GM10847 (cell line): ENCODE data around the gene OR2F2.

ENCODE experiments used
- POLR2A ChIP-seq: IDR thresholded peaks from 2 replicates; pipeline ENCODE4 v1.6.1; 2011; ENCODE audit not compliant: insufficient read length; ENCODE audit errors: extremely low read depth

The OR2F2 gene

DNA sequence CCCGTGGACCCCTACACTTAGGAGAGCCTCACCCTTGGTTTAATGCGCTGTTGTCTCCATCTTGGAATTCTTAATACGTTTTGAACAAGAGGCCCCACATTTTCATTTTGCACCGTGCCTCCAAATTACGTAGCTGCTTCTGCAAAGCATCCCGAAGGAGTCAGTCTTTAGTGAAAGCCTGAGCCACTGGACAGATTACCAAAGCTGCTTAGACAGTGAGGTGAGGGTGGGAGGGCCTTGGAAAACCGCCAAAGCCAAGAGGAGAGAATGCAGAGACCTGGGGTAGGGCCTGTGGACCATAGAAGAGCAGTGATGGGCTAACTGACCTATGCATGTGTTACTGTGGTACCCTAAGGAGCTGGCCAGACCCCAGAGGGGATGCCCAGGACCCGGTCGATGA is 28.9 kb upstream of the OR2F2 start:
- no peak for TF ChIP-seq POLR2A

DNA sequence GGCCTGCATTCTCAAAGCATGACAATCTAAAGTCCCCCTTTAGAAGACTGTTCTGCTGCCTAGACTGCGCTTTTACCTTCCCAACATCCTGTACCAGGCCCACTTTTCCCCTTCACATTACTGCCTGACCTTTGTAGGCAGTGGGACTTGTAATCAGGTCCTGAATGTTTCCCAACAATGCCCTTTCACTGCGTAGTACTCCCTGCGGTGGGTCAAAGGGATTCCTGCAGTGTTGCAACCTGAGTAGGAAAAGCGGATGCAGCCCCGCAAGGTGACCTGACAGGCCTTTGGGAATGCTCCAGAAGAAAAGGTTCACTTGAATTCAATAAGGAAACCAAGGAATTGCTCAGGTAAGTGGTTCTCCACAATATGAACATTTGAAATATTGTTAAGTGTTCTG is 28.1 kb upstream of the OR2F2 start:
- TF ChIP-seq POLR2A = no peak

GRCh38 chr7:143908120-143908519 is 26.9 kb upstream of the OR2F2 start:
- no peak for TF ChIP-seq POLR2A

DNA sequence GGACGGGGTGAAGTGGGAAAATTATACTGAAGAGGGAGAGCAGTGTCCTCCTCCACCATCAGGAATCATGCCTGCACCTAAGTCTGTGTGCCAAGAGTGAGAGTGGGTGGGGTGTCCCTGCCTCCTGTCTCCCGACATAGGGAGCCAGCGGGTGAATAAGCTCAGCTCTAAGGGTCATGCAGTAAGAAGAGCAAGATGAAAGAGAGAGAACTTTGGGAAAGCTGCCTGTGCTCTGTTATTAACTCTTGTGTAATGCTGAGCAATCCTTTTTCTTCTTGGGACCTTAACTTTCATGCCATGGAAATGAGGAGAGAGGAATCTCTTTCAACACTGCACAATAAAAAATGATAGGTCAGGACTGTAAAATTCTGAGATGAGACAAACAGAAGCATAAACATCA is 25.2 kb upstream of the OR2F2 start:
- TF ChIP-seq POLR2A = no peak

DNA sequence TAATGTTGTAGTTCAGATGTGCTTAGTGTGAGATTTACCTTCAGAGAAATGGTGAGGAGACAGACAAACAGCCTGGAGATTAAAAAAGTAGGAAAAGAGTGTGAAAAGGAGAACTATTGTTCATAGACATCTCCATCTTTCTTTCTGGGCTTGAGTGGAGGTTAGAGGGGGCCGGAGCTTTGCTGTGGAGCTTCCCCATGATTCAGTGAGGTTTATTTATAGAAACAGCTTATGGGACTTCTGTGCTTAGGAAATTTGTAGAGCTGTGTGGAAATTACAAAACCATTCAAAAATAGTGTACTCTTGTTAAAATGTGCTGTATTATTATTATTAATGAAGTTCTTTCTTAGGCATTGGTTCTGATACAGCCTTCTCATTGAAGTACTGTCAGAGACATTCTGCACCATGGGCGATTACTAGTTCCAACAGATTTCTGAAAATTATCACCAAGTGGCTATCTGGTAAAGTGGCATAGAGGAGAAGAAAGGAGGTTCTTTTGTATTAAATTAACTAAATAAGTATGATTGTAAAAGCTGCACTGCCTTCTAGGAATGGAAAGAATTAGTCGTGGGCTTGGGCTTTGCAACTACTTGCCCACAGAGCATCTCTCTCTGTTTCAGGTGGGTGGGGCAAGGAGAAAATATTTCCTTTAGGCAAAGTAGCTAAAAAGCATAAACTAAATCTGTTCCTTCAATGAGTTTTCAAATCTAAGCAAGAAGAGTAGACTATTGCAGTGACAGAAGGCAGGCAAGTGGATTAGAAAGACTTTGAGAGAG is 24.4 kb upstream of the OR2F2 start:
- no peak for TF ChIP-seq POLR2A

GRCh38 chr7:143913945-143914615 is 21.0 kb upstream of the OR2F2 start:
- TF ChIP-seq POLR2A = no peak

DNA sequence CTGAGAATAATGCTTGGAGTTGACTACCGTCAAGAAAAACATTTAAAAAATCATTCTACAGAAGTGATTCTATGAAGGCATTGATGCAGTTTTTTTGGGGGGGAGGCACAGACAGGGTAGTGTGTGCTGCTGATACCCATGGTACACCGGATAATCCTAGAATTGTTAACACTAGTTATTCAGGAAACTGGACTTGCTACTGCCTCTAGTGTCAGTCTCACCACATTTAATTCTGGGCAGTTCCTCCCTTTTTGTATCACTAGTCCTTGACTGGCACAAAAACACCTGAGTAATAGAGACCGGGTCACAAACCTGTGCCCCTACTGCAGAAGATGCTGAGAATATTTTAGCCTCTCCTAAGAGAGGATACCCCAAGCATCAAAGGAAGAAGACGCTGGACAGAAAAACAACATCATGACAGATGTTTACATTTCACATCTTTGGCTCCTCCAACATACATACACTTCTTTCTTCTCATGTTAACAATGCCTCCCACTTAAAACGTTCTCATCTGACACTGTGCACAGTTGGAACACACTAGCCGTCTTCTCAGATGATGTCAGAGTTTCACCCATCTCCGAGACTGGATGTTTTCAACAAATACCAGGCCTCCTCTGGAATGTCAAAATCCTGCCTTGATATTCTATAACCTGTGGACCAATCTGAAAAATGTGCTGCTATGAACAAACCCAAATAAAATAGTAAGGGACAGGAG is 19.9 kb upstream of the OR2F2 start:
- TF ChIP-seq POLR2A = no peak

DNA sequence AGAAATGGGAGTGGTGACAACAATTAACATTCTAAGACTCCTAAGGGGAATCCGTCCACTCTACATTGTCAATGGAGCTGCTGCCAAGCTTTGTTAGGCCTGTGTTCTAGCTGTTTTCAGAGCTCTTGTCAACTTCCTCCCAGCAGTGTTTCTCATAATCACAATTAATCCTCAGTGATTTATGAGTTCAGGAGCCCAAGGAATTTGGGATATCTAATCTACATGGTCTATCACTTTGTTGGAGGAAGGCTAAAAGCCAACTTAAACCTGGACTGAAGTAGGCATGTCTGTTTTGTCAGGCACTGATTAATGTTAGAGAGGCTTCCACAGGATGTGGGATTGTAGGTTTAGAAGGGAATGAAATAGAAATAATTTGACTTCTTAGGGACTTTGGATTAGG is 10.2 kb upstream of the OR2F2 start:
- no peak for TF ChIP-seq POLR2A

GRCh38 chr7:143929224-143929920 is 5.7 kb upstream of the OR2F2 start:
- TF ChIP-seq POLR2A = no peak

- TF ChIP-seq POLR2A = no peak
Measured at GRCh38 chr7:143931739-143932138, 3.3 kb upstream of the OR2F2 start.

GRCh38 chr7:143936087-143937009 is 1.3 kb downstream of the OR2F2 start:
- TF ChIP-seq POLR2A = no peak

DNA sequence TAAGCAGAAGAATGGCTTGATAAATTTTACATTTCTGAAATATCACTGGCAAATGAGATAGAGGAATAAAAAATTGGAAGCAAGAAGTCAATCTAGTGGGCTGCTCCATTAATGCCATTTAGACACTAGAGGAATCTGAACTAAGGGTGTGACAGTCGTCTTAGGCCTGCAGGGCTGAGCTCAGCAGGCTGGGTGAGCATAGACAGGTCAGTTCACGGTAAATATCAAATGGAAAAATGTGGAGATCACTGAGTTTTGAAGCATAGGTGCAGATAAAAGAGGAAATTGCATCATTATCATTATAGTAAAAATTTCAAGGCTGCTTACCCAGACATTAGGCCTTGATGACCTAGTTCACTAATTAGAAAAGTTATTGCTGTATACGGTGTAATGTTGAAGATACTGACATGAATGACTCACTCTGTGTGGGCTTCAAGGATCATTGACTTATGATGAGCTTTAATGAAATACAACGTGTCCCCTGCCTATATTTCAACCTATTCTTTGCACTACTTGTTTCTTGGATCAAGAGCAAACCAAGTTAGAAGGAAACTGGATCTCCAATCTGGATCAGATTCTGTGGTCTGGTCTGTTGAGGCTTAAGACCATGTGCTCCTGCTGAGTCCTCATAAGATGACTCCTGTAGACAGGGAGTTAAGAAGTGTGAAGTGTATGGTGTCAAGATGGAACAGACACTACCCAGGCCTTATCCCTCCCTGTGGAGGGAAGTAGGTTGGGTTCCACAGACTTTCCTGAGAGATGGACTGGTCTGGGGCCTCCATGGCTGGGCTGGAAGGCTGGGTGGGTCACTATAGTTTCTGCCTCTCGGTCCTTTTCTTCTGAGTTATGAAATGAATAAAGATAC is 3.6 kb downstream of the OR2F2 start:
- TF ChIP-seq POLR2A = no peak

GRCh38 chr7:143945423-143945822 is 10.4 kb downstream of the OR2F2 start:
- no peak for TF ChIP-seq POLR2A

DNA sequence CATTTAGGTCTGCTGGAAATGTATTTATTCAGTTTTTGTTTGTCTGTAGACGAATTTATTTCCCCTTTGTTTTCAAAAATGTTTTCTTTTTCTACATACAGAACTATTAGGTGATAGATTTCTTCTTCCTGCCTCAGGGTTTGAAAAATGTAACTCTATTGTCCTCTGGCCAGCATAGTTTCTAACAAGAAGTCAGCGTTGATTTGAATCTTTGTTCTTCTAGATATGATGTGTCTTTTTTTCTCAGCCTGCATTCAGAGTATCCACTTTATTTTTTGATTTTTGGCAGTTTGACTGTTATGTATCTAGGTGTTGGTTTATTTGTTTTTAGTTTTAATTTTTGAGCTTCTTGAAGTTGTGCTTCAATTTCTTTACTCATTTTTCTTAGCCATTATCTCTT is 12.1 kb downstream of the OR2F2 start:
- TF ChIP-seq POLR2A = no peak

GRCh38 chr7:143948733-143949132 is 13.7 kb downstream of the OR2F2 start:
- TF ChIP-seq POLR2A = no peak
